ENCODE results near the gene IGF1R.

IGF1R gene

DNA sequence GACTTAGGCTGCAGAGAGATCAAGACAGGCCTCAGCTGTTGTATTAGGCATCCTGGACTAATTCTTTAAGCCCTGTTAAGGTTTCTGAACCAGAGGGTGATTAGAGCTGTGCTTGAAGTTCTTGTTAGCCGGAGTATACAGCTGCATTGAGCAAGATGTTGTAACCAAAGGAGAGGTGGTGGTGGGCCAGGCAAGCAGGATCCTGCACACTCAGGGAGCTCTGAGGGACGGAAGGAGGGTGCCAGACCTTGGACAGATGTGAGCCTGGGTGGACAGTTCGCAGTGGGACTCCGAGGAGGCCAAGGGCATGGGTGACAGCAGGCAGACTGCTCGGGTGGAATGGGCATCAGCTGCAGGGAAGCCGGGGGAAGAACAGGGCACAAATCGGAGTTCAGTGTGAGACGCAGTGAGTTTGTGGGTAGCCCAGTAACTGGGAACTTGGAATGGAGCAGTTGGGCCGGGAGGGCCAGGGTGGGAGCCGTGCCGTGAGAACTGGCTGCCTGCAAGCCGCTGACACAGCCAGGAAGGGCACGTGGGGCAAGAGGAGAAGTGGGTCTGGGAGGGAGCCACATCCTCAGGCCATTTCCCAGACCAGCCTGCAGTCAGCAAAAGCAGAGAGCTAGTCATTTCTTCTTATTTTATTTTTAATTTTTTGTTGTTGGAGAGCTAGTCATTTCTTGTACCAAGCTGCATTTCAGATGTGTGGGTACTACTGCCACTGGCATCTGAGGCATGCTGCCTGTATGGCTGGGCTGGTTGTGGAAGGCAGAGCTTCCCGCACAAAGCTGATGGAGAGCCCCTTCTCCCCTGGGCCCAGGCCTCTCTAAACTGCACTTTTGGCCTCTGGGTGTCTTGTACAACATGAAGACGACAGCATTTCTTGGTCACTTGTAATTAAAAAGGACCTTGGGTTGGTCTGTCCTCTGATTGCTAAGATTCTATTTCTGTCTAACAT lies 298.2 kb downstream of the IGF1R start:
- no peak for DNase-seq (ENCODE audit: low spot score)

DNA sequence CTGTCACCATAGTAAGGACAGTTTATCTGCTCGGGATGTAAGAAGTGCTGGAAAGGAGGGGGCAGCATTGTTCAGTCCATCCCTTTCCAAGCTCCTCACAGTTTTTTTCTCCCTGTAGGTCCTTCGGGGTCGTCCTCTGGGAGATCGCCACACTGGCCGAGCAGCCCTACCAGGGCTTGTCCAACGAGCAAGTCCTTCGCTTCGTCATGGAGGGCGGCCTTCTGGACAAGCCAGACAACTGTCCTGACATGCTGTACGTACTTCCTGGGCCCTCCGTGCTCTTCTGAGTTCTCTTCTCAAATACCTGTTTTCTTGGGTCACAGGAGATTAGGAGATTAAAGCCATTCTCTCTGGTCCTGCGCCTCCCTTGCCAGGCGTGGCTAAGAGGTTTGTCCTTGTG lies 300.1 kb downstream of the IGF1R start:
- DNase-seq (ENCODE audit: low spot score), result no peak

DNA sequence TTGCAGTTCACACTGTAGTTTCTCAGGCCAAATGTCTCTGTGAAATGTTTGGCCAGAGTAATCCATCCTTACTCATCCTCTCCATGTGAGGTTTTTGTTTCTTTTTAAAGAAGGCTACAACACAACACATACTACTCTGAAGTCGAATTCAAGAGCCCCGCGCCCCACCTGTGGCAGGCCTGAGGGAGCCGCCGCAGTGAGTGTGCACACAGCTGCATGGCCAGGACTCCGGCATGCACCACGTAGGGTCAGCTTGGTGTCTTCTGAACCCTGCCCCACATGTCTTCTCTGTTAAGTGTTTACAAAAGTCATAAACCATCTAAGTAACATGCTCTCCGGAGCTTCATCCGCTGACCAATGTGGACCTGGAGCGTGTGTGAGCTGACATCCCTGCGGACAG lies 300.6 kb downstream of the IGF1R start:
- no peak for DNase-seq (ENCODE audit: low spot score)

DNA sequence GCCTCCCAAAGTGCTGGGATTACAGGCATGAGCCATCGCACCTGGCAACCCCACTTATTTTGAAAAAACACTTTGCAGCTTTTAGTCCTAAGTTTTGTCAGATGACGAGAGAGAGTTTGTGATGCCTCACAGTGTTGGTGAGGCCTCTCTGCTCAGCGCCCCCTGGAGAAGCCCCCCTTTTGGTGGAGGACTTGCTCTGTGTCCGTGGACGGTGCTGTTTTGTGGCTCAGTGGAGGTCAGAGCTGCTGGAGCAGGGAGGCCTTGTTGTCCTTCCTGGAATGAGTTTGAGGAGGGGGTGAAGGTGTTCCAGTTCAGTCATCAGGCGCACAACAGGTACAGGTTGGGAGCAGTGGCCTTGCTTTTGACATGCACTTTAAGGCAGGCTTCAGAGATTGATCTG lies 301.3 kb downstream of the IGF1R start:
- no peak for DNase-seq (ENCODE audit: low spot score)

DNA sequence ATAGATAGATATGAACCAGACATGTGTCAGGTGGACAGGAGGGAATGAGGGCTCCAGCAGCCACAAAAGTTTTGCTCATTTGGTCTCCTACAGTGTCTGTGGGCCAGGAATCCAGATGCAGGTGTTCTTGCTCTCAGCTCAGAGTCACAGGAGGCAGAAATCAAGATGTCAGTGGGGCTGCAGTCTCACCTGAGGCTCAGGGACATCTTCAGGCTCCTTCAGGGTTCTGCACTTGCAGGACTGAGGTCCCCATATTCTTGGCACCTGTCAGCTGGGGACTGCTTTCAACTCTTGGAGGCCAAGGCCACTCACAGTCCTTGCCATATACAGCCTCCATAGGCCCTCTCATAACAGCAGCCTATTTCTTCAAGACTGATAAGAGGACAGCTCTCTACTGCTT lies 301.9 kb downstream of the IGF1R start:
- DNase-seq (ENCODE audit: low spot score), result no peak

DNA sequence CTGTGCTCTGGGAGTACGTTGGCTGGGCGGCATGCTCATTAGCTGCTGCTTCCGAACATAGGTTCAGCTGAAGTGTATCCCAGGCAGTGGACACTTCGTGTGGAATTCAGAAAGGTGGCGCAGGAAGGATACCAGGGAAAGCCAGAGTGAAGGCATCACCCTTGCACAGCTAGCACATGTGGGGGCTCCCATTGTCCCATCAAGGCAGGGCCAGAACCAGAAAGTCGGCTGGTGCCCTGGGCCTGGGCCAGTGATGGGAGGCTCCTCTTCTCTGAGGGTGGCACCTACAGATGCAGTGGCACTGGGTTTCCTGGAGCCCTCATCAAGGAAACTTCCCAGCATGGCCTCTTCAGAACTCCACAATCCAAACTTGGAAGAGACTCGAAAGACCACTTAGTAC lies 302.7 kb downstream of the IGF1R start:
- no peak for DNase-seq (ENCODE audit: low spot score)

DNA sequence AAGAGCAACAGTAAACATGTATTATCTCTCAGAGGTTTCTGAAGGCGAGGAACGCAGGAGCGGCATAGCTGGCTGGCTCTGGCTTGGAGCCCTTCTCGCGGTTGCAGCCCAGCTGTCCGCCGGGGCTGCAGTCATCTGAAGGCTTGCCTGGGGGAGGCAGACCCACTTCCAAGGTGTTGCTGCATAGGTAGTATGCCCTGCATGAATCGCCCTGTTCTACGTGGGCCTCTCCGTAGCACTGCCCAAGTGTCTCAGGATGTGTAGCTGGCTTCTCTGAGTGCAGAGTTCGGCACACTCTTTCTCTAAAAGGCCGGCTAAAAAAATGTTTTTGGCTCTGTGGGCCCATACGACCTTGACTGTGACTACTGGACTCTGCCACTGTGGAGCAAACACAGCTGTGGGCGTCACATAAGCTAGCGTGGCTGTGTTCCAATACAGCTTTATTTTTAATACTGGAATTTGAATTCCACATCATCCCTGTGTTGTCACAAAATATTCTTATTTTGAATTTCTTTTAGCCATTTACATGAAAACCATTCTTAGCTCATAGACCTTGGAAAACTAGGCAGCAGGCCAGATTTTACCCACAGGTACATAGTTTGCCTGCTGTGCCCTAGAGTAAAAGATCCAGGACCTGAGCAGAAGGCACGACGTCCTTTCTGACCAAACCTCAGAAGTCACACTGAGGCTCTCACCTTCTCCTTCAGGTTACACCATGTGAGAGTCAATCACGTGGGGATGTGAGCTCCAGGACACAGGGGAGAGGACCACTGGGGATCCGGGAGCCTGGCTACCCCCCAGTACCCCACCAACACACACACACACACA lies 303.4 kb downstream of the IGF1R start:
- DNase-seq (ENCODE audit: low spot score), result no peak

DNA sequence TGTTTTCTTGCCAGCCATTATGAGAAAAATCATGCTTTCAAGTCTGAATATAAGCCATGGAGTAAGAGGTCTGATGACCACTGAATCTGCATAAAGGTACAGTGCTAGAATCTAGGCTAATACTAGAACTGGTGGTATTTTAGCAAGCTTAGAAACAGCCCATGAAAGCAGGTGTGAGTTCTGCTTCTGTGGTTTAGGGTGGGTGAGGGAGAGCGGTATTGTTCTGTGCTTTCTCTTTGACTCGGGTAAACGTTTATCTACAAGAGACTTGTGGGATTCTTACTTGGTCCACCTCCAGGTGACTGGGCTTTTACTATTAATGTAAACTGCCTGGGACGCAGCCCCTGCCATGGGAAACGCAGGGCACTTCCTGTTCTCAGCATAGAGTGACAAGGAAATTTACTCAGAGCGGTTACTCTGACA lies 304.1 kb downstream of the IGF1R start:
- no peak for DNase-seq (ENCODE audit: low spot score)

DNA sequence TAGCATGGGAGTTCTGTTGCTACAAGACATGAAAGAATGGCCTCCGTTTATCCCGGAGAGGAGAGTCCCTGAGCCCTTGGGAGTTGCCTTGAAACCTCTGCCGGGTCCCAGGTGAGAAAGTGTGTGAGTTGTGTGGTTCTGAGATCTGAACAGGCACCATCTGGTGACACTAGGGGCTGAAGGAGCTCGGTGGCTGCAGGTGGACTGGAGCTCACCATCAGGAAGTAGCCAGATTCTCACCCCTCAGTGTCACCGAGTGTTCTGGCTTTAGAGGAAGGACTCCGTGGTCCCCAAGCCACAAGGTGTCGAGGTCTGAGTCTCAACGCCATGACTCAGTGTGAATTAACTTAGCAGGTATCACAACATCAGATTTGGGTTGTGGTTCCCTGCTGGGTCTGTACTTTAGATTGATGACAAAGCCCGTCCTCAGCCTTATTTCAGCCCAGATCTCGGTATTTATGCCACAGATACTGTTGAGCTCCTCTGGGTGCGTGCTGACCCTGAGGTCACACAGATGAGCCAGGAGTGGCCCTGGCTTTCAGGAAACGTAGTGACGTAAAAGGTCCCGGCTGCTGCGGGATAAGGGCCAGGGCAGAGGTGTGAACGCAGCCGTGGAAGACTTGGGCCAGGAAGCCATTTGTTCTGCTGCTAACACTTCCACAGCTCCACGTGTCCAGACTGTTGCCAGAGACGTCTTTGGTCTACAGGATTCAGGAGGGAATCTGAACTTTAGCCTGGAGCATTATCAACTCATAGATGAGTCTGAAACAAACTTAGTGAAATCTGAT lies 304.9 kb downstream of the IGF1R start:
- no peak for DNase-seq (ENCODE audit: low spot score)

DNA sequence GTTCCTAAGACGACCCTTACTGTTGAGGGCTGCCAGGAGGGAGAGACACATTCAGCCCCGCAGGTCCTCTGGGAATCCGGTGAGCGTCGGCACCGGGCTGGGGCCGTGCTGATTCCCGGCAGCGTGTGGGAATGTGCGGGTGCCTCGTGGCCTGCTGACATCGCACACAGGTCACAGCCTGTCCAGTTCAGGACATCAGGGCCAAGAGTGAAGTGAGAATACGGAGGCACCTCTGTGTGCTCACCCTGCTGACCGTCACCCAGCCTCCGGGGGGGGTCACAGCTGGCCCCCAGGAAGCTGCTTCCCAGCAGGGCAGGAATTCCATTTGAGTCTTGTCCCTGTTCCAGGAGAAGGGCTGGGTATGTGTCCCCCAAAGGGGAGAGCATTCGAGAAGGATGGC lies 305.6 kb downstream of the IGF1R start:
- DNase-seq (ENCODE audit: low spot score), result no peak

DNA sequence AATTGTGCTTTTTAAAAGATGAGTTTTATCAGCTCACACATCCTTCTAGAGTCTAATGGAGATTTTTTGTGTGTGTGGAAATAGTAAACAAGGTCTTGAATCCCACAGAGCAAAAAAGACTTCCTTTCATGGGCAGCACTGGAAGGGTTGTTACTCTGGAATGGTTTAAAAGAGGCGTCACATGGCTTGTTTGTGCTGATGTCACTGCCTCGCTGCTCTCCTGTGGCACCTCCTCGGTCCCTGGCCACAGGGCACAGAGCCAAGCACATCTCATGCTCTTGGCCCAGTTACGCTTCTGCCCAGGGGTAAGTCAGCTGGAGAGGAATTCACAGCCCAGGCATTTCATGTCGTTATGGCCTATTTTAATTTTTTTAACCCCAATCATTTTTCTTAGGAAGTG lies 306.1 kb downstream of the IGF1R start:
- DNase-seq (ENCODE audit: low spot score), result no peak

DNA sequence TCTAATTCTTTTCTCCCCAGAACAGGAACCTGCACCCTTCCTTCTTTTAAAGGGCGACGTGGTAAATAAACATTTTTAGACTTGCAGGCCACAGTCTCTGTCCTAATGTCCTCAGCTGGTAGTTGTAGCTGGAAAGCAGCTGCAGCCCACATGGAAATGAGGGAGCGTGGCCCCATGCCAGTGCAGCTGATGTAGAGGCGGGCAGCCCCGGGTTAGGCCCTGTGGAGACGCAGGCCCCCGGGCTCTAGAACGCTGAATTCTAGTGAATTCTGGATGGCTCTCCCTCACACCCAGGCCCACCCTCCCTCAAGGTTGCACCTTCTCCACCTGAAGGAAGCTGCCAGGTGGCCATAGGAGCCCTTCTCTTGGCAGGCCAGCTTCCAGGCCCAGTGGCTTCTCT lies 307.0 kb downstream of the IGF1R start:
- no peak for DNase-seq (ENCODE audit: low spot score)

DNA sequence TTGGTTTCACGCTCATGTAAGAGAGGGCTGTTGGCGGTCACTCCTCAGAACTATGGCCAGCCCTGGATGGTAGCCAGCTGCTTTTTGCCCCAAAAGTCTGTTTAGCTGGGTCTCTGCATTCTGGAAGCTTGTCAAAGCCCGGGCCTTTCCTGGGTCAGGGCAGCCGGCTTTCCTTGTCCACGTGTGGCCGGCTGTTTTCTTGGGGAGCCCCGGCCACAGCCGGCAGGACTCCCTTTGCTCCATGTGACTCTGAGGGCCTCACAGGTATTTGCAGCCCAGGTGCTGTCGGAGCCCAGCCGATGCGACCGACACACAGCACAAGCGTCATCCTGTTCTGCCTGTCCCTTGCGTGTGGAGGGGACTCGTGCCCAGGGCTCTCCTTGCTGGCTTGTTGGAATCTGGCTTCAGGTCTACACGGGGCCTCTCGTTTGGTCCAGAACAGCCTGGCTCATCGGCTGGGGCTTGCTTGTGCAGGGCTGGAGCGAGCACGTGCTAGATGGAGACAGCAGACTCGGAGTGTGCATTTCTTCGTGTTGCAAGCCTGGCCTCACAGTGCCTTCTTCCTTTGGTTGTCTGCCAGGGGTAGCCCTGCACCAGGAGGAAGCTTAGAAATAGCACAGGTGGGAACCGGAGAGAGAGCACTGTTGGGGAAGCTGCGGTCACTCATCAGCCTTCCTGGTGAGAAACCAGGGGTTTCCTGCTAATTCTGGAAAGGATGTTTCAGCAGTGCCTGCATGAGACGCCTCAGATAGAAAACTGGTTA lies 307.8 kb downstream of the IGF1R start:
- DNase-seq (ENCODE audit: low spot score), result no peak

DNA sequence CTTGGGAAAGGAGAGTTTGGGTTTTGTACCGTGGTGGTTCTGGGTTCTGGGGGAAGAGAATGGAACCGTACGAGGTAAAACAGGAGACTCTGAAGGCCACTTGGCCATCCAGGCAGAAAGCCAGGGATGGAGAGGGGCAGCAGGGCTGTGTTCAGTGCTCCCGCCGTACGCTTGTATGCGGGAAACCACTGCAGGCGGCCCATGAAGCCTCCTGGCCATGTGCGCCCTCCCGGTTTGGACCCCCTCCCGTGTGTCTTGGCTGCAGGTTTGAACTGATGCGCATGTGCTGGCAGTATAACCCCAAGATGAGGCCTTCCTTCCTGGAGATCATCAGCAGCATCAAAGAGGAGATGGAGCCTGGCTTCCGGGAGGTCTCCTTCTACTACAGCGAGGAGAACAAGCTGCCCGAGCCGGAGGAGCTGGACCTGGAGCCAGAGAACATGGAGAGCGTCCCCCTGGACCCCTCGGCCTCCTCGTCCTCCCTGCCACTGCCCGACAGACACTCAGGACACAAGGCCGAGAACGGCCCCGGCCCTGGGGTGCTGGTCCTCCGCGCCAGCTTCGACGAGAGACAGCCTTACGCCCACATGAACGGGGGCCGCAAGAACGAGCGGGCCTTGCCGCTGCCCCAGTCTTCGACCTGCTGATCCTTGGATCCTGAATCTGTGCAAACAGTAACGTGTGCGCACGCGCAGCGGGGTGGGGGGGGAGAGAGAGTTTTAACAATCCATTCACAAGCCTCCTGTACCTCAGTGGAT lies 308.6 kb downstream of the IGF1R start:
- no peak for DNase-seq (ENCODE audit: low spot score)

DNA sequence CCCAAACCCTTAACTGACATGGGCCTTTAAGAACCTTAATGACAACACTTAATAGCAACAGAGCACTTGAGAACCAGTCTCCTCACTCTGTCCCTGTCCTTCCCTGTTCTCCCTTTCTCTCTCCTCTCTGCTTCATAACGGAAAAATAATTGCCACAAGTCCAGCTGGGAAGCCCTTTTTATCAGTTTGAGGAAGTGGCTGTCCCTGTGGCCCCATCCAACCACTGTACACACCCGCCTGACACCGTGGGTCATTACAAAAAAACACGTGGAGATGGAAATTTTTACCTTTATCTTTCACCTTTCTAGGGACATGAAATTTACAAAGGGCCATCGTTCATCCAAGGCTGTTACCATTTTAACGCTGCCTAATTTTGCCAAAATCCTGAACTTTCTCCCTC lies 309.3 kb downstream of the IGF1R start:
- no peak for DNase-seq (ENCODE audit: low spot score)

DNA sequence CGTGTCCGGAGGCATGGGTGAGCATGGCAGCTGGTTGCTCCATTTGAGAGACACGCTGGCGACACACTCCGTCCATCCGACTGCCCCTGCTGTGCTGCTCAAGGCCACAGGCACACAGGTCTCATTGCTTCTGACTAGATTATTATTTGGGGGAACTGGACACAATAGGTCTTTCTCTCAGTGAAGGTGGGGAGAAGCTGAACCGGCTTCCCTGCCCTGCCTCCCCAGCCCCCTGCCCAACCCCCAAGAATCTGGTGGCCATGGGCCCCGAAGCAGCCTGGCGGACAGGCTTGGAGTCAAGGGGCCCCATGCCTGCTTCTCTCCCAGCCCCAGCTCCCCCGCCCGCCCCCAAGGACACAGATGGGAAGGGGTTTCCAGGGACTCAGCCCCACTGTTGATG lies 309.7 kb downstream of the IGF1R start:
- no peak for DNase-seq (ENCODE audit: low spot score)

DNA sequence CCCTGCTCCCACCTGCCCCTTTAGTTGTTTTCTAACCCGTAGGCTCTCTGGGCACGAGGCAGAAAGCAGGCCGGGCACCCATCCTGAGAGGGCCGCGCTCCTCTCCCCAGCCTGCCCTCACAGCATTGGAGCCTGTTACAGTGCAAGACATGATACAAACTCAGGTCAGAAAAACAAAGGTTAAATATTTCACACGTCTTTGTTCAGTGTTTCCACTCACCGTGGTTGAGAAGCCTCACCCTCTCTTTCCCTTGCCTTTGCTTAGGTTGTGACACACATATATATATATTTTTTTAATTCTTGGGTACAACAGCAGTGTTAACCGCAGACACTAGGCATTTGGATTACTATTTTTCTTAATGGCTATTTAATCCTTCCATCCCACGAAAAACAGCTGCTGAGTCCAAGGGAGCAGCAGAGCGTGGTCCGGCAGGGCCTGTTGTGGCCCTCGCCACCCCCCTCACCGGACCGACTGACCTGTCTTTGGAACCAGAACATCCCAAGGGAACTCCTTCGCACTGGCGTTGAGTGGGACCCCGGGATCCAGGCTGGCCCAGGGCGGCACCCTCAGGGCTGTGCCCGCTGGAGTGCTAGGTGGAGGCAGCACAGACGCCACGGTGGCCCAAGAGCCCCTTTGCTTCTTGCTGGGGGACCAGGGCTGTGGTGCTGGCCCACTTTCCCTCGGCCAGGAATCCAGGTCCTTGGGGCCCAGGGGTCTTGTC lies 310.7 kb downstream of the IGF1R start:
- no peak for DNase-seq (ENCODE audit: low spot score)

DNA sequence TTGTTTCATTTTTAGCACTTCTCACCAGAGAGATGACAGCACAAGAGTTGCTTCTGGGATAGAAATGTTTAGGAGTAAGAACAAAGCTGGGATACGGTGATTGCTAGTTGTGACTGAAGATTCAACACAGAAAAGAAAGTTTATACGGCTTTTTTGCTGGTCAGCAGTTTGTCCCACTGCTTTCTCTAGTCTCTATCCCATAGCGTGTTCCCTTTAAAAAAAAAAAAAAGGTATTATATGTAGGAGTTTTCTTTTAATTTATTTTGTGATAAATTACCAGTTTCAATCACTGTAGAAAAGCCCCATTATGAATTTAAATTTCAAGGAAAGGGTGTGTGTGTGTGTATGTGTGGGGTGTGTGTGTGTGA lies 311.3 kb downstream of the IGF1R start:
- DNase-seq (ENCODE audit: low spot score), result no peak

DNA sequence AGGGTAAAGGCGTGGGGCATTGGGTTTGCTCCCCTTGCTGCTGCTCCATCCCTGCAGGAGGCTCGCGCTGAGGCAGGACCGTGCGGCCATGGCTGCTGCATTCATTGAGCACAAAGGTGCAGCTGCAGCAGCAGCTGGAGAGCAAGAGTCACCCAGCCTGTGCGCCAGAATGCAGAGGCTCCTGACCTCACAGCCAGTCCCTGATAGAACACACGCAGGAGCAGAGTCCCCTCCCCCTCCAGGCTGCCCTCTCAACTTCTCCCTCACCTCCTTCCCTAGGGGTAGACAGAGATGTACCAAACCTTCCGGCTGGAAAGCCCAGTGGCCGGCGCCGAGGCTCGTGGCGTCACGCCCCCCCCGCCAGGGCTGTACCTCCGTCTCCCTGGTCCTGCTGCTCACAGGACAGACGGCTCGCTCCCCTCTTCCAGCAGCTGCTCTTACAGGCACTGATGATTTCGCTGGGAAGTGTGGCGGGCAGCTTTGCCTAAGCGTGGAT lies 312.3 kb downstream of the IGF1R start:
- DNase-seq (ENCODE audit: low spot score), result no peak

DNA sequence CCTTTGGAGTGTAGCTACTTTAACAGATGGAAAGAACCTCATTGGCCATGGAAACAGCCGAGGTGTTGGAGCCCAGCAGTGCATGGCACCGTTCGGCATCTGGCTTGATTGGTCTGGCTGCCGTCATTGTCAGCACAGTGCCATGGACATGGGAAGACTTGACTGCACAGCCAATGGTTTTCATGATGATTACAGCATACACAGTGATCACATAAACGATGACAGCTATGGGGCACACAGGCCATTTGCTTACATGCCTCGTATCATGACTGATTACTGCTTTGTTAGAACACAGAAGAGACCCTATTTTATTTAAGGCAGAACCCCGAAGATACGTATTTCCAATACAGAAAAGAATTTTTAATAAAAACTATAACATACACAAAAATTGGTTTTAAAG lies 315.1 kb downstream of the IGF1R start:
- DNase-seq (ENCODE audit: low spot score), result no peak

Data from germinal center (tissue), 1 donor.